GM21723 (cell line): ENCODE results near the gene SORCS2.

ENCODE experiments used
- ATAC-seq: cut with Tn5 transposase; IDR thresholded peaks from one replicate; pipeline ENCODE4 v1.9.1; 2021; ENCODE audit warnings: mild to moderate bottlenecking, moderate library complexity; ENCODE audit not compliant: unreplicated experiment

The SORCS2 gene

DNA sequence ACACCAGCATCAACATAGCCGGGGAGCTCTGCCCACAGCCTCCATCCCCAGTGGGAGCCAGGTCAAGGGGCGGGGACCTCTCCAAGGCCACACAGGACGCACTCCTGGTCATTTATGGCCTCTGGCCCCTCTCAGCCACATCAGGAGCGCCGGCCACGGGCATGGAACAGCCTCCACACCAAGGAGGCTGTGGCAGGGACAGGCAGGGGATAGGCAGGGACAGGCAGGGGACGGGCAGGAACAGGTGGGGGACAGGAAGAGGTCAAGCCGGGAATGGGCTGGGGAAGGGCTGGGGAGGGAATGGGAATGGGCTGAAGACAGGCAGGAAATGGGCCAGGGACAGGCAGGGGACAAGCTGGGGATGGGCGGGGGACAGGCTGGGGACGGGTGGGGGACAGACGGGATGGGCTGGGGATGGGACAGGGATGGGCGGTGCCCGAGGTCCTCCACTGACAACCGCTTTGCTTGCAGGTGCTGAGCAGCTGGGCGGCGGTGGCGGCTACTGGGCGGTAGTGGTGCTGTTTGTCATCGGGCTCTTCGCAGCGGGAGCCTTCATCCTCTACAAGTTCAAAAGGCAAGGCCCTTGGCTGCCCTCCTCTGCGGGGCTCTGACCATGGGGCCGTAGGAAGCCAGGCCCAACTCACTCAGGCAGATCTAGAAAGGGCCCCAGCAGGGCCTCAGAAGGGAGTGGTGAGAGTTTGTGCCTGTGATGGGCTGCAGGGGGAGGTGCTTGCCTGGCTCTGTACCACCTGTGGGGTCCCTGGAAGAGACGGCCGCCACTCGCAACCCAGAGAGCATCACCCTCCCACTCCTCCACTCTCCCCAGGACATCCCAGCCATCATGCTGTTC, 541.7 kb downstream of the SORCS2 start:
- no peak for ATAC-seq

- ATAC-seq, result no peak
Measured at GRCh38 chr4:7734651-7735260, 542.4 kb downstream of the SORCS2 start.

DNA sequence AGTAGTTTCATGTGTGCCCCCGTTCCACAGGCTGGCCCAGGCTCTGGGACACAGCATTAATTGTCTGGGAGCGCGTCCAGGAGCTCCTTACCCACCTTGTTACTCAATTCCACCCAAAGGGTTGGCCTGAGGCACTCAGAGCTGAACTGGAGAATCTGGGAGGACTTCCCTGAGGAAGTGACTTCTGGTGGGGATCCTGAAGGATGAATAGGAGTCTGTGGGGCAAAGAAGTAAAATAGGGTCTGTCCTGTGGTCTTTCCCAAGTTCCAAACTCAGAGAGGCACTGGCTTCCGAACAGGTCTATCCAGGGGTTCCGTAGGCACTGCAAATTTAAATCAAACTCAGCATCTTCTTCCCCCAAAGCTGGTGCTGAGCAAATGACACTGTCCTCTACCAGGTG, 543.1 kb downstream of the SORCS2 start:
- no peak for ATAC-seq

DNA sequence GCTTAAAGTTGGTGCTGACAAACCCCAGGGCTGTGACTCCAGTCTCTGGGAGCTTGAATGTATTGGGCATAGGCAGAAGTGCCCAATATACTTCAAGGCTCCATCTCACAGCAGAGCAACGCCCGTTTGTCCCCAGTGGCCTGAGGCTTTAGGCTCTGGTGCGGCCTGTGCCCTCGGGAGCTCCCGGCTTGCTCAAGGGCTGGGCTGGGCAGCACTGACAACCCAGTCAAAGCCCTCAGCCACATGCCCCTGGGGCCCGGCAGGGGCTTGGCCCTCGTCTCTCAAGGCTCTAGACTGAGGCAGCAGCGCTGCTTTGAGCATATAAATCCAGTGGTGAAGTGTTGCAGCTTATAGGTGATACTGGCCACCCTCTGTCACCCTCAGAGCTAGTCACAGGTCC, 543.6 kb downstream of the SORCS2 start:
- ATAC-seq, result no peak

DNA sequence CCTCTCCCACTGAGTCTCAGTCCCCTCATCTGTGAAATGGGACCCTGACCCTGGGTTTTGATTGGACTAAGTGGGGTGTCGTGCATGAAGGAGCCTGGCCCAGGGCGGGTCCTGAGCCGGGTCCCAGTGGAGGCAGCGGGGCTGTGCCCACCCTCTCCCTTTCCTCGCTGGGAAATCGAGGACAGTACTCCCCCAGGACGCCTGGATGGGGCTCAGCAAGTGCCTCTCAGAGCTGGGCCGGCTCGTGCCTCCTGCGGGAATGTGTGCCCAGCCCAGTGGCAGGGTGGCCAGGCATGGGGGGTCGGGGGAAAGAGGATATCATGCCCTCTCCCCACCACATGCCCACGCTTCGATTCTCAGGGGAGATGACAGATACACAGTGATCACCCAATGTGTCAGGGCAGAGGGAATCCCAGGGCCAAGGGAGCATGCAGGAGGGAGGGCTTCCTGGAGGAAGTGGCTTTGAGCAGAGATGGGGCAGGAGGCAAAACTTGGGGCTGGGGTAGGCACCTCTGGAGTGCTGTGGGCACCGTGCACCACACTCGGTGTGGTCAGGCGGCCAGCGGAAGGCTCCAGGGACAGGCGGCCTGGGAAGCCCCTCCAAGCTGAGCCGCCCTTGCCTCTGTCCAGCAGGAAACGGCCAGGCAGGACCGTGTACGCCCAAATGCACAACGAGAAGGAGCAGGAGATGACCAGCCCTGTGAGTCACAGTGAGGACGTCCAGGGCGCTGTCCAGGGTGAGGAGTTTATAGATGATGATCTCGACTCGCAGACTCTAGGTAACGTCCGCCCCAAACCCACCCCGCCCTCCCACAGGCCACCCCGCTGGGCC, 544.3 kb downstream of the SORCS2 start:
- ATAC-seq, result no peak

DNA sequence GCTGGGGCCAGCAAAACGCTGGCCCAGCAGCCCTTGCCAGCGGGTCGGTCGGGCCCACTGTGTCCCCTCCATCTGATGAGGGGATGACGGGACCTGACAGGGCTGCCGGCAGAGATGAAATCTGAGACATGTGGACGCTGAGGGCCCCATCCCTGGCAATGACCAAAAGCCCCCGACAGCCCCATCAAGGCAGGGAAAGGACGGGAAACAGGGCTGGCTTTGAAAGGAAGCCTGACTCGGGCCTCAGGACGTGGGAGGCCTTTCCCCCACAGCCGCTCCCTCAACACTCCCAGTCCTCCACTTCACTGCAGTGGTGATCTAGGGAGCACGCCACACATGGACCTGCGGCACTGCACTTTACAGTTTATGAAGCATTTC, 544.9 kb downstream of the SORCS2 start:
- no peak for ATAC-seq

DNA sequence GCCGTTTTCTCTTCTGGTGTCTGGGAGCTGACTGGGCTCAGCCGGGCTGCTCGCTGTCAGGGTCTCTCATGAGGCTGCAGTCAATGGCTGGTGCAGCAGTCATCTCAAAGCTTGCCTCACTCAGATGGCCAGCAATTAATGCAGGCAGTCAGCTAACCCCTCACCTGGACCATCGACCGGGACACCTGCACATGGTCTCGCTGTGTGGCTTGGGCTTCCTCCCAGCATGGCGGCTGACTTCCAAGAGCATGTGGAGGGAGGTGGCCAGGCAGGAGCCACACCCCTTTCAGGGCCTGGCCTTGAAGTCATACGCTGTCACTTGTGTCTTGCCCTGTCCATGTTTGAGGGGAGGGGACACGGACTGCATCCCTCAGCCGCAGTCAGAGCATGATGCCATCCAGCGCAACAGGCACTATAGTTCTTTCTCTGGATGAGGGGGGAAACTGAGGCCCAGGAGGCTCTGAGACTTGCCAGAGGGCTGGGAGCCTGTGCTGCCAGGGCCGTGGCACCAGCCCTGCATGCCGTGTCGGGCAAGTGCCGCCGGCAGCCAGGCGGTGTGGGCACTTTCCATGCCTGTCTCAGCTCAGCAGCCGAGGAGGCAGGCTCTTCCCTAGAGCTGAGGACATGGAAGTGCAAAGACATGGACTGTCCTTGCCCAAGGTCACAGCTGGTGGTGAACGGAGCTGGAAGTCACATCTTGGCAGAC, 545.6 kb downstream of the SORCS2 start:
- no peak for ATAC-seq

DNA sequence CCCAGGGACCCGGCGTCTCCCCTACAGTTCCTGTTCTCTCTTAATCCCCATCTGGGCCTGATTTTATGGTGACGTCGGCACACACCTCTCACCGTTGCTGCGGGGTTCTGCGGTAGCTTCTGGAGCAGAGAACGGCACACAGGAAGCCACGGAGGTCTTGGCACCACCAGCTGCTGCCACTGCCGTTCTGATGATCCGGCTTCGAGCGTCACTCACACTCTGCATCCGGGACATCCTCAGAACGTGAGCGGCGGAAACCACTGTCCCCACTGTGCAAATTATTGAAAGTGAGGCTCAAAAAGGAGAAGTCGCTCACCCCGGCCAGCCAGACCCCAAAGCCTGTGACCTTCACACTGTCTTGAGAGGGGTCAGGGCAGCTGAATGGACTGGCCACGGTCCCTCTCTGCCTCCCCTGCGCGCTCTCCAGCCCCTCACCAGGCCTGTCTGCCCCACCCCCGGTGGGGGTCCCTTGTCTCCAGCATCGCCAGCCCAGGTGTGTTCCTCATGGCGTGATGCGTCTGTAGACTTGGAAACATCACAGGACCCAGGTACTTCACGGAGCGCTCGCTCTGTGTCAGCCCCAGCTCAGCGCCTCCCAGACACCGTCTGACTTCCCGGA, 546.2 kb downstream of the SORCS2 start:
- ATAC-seq, result no peak

GRCh38 chr4:7739077-7739917, 547.0 kb downstream of the SORCS2 start:
- no peak for ATAC-seq

- no peak for ATAC-seq
Measured at GRCh38 chr4:7739918-7740865, 547.9 kb downstream of the SORCS2 start.

DNA sequence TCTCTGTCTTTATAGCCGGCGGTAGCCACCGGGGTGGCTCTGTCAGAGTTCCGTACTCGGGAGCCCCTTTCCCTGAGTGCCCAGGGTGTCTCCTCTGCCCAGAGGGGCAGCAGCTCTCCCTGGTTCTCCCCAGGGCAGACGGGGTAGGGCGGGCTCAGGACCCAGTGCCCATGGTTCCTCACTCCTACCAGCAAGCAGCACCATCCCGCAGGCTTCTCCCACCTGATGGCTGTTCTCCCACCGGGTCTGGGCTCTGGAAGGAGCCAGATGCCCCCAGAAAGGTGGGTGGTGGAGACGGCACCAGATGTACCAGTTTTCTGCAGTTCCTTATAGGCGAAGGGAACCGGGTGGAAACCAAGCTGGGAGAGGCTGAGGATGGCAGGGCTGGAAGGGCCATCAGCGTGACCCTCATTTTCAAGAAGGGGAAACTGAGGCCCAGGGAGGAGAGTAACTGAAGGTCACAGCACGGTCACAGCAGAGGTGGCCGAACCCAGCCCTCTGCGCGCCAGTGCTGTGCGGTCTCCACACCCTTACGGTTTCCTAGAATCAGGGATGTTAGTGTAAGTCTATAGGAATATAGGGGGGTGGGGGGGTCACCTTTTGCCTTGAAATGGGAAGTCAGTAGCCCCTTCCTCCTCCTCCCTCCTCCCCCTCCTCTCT, 548.7 kb downstream of the SORCS2 start:
- no peak for ATAC-seq

DNA sequence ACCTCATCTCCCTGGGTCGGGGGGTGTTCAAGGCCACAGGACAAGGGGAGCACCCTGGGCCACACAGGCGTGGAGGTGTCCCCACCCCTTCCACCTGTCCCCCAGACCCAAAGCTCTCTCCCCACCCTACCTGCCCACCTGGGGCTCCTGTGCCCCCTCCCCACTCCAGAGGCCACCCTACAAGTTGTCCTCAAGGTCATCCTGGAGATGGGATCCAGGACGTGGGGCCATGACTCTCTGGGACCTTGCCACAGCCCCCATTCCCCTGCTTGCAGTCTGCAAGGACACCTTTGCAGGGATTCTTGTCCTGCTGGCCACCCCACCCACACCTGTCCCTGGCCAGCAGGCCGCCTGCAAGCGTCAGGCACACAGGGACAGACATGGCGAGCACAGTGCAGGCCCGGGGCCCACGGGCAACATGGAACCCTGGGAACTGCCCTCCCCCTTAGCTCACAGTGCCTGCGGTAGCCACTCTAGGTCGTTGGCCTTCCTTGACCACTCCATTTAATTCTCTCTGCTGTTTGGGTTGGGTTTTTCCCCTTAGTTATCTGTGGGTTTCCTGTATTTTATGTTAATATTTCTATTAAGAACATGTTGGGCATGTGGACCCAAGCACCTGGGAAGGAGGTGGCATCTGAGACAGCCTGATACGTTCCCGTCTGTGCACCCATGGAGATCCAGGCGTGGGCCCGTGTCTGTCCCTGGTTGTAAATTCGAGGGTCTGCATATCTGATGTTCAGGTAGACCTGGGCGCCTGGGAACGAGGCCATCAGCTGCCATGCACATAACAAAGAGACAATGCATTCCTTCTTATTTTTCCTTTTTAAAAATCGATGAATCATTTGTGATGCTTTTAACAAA, 549.8 kb downstream of the SORCS2 start:
- ATAC-seq, result no peak

DNA sequence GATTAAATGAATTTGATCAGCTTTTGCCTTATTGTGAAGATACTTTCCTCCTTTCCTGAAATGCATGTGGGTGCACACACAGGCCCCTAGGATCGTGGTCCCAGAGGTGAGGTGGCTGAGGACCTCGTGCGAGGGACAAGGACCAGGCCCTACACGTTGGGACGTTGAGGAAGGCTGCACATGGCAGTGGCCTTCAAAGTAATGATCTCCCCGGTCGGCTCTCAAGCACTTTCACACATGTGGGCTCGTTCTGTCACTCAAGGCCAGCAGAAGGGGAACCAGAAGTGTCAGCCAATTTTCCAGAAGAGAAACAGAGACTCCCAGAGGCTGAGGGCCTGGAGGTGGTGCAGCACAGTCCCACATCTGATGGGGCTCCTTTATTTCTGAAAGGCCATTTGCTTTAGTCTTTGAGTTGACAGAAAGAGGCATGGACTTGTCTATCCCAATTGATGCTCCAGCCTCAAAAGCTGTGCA, 550.5 kb downstream of the SORCS2 start:
- no peak for ATAC-seq

- ATAC-seq, result no peak
Measured at GRCh38 chr4:7744142-7744804, 551.9 kb downstream of the SORCS2 start.

DNA sequence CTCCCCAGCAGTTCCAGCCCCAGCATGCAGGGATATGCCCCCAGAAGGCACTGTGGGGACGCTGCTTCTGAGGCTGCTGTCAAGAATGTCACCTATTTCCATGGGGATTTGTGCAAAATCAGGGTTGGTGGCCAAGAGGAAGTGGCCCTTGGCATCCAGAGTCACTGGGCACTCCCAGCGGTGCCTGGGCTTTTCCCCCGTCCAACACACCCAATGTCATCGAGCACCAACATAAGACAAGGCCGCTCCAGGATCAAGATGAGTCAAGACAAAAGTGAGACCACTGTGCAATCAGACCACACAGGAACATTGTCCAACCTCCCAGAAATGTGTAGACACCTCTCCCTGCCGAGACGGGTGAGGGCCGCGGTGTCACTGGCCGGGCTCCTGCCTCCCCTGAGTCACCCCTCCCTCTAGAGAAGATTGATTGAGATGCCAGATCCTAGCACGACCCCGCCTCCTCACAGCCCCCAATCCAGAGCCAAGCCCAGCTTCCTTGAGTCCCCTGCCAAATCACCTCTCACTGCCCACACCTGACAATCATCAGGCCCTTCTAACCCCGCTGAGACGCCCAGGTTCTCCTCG, 553.1 kb downstream of the SORCS2 start:
- ATAC-seq, result no peak
